Myocyte (in vitro differentiated cells): ENCODE data around the gene NELFCD. TPM values are rescaled to one million over a fixed set of nuclear protein-coding genes. Genes with fewer than 3 reads are reported as not detected.
"Not testable (repeated sequence)": the region's sequence is repeated elsewhere in the genome, so short reads cannot be mapped to it uniquely, and the experiment has no call there.

Experiments
- DNase-seq: peaks from one replicate; pipeline ENCODE4 v3.0.0-alpha.2; 2012; ENCODE audit warnings: low read depth
- total RNA-seq: library from RNA; depleted of rRNA; stranded (reverse); fragments of >200 nt; gene quantifications from 2 replicates; pipeline ENCODE4 v1.2.3, GENCODE V29; 2014

NELFCD gene
- total RNA-seq, 1 donor from 2014 or later = 32.0 TPM

DNA sequence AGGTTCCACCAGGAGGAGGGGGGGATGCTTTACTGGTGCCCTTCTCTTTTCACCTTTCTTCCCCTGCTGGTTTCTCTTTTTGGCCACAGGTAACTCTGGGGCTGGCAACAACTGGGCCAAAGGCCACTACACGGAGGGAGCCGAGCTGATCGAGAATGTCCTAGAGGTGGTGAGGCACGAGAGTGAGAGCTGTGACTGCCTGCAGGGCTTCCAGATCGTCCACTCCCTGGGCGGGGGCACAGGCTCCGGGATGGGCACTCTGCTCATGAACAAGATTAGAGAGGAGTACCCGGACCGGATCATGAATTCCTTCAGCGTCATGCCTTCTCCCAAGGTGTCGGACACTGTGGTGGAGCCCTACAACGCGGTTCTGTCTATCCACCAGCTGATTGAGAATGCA lies 42.6 kb downstream of the NELFCD start:
- no peak for DNase-seq

DNA sequence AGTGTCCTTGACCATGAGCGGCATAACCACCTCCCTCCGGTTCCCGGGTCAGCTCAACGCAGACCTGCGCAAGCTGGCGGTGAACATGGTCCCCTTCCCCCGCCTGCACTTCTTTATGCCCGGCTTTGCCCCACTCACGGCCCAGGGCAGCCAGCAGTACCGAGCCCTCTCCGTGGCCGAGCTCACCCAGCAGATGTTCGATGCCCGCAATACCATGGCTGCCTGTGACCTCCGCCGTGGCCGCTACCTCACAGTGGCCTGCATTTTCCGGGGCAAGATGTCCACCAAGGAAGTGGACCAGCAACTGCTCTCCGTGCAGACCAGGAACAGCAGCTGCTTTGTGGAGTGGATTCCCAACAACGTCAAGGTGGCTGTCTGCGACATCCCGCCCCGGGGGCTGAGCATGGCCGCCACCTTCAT lies 43.1 kb downstream of the NELFCD start:
- no peak for DNase-seq

- no peak for DNase-seq
These were observed 44.0 kb downstream of the NELFCD start for GRCh38 chr20:59025086-59025485.

DNA sequence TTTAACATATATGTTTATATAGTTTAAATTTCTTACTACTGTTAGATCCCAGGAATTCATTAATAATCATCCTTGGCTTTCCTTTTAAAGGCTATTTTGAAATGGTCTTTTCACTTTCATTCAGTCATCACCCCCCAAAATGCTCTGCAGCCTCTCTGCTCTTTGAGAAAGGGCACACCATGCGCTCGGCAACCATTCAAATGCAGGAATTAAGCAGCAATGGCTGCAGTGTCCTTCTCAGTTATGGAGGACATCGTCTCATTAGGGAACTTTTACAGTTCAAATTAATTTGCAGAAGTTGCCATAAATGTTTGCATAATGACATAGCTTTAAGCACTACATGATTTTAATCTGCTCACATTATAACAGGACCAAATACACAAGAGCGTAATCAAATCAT lies 44.5 kb downstream of the NELFCD start:
- no peak for DNase-seq

DNA sequence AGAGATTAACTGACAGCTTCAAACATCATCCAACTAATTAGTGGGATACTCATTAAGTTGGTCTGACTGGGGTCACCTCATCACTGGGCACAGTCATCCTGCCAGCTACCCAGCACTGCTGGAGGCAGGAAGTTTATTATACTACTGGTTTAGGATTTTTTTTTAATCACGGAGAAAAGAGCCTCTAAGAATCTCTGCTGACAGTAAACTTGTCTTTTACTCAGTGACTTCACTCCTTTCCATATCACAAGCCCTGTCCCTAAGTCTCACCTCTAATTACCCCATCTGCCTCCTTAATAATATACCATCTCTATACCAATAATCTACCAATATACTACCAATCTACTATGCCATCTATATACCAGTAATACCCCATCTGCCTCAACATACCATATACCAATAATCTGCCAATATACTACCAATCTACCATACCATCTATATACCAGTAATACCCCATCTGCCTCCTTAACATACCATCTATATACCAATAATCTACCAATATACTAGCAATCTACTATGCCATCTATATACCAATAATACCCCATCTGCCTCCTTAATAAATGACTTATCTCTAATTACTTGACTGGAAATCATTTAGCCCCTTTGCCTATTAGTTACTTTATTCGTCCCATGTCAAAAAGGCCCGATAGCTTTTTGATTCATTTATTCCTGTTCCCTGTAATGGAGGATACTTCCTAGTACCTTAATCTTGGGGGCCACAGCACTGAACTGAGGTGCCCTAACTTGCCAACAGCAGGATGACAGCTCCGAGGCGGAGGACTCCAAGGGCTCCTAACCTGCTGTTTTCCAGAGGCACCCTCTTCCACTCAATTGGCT lies 46.1 kb downstream of the NELFCD start:
- no peak for DNase-seq

DNA sequence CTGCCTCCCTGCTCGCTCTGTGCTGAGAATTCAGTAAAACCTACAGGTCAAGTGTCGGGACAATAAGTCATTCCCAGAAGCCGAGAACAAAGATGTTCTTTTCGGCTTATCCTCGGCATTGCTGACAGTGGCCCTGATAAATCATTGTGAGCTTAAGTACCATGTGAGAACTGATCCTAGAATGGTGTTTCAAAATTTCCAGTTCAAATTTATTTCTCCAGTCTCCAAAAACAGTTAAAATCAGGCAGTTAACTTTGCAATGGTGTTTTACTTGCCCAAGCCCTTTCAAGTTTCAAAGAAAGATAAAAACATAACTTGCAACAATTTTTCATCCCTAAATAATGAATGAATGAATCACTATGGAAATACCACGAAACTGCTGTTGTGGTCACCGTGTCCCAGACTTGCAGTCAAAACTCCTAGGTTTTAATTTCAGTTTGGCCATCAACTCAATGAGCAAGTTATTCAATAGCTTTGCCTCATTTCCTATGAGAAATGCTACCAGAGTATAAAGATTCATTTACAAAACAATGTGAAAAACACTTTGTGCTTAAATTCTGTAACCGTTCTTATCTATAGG lies 46.8 kb downstream of the NELFCD start:
- peak; percentile 50 for DNase-seq

GRCh38 chr20:59028812-59029211 lies 47.8 kb downstream of the NELFCD start:
- no peak for DNase-seq

- no peak for DNase-seq
These were observed 50.0 kb downstream of the NELFCD start for GRCh38 chr20:59030911-59031563.

- DNase-seq = no peak
These were observed 50.5 kb downstream of the NELFCD start for GRCh38 chr20:59031564-59032022.

- DNase-seq = peak; percentile 95
These were observed 51.1 kb downstream of the NELFCD start, which contains the start of gene ATP5F1E for GRCh38 chr20:59032023-59032712. Gene ATP5F1E, minus strand, starts transcription at chr20:59032335. Its CDS starts 84 bp downstream, at chr20:59032251.

DNA sequence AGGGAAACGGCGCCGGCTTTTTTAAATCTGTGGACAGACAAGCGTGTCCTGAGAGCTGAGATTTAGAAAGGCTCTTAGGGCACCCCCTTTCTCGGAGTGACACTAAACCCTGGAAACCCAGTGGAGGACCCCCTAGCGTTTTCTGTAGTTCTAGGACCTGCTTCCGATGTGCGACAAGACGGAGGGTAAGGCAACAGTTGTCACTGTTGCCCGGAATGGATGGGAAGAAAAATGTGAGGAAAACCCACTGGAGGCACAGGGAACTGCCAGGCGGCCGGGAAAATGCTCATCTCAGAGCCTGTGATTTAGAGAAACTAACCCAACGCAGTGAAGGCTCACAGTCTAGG lies 51.6 kb downstream of the NELFCD start:
- DNase-seq = no peak

DNA sequence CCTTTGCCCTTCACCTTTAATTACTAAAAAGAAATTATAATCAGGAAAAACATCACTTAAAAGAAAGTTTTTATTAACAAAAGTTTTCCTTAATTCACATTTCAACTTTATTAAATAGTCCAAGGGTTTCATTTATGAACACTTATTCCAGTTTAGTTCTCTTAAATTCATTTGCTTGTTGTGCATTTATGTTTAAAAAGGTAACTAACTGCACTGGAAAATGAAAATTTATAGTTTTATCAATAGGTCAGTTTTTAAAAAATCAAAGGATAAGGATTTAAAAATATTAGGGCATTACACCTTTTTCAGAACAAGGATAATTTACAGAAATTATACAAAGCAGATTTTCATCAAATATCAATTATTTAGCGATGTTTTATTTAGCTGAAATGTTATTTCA lies 52.0 kb downstream of the NELFCD start:
- DNase-seq = no peak

GRCh38 chr20:59033616-59034165 lies 52.6 kb downstream of the NELFCD start:
- DNase-seq = no peak

GRCh38 chr20:59035381-59035780 lies 54.3 kb downstream of the NELFCD start:
- DNase-seq = no peak

GRCh38 chr20:59037386-59037785 lies 56.3 kb downstream of the NELFCD start:
- DNase-seq = no peak

- DNase-seq = no peak
These were observed 58.2 kb downstream of the NELFCD start for GRCh38 chr20:59039233-59039632.

DNA sequence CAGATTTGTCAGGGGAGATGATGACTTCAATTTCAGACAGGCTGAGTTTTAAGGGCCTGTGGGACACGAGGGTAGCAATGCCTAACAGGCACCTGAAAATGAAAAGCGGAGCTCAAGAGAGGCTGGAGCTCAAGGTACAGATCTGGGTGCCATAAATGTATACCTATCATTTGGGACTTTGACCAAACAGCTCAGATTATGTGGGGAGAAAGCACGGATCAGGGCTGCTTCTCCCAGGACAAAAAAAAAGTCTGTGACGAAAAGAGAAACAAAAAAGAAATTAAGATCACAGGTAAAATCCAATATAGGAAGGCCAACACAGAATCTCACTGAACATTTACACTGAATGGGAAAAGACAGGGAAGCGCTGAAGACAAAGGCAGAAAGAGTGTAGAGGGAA lies 59.6 kb downstream of the NELFCD start:
- no peak for DNase-seq

DNA sequence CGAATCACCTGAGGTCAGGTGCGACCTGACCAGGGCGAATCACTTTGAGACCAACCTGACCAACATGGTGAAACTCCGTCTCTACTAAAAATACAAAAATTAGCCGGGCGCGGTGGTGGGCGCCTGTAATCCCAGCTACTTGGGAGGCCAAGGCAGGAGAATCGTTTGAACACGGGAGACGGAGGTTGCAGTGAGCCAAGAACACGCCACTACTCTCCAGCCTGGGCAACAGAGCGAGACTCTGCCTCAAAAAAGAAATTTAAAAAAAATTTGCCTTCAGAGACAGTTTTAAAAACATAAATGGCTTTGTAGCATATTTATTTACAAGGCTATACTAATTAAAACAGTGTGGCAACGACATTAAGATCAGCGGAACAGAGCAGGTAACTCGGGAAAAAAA lies 60.4 kb downstream of the NELFCD start:
- not testable (repeated sequence) for DNase-seq

- DNase-seq = peak; percentile 36
These were observed 61.2 kb downstream of the NELFCD start, which contains the start of gene PRELID3B for GRCh38 chr20:59042151-59042795. Gene PRELID3B, minus strand, starts transcription at chr20:59042786. Its CDS starts 56 bp downstream, at chr20:59042730.

GRCh38 chr20:59042796-59043631 lies 62.0 kb downstream of the NELFCD start:
- DNase-seq = peak; percentile 94
